Glutamatergic neuron (in vitro differentiated cells): ENCODE data around the gene C2orf92. TPM values are rescaled to one million over a fixed set of nuclear protein-coding genes. Genes with fewer than 3 reads are reported as not detected.

Experiments used
- DNase-seq: peaks from one replicate; pipeline ENCODE4 v3.0.0; 2022
- H3K27ac Mint-ChIP-seq: one replicate; pipeline ENCODE4 v1.8.0; 2020; ENCODE audit warnings: mild to moderate bottlenecking, mixed read lengths, inconsistent platforms; ENCODE audit not compliant: unreplicated experiment
- H3K27me3 Mint-ChIP-seq: one replicate; pipeline ENCODE4 v1.8.0; 2020; ENCODE audit warnings: mild to moderate bottlenecking, moderate library complexity, mixed read lengths, inconsistent platforms; ENCODE audit not compliant: unreplicated experiment
- H3K36me3 Mint-ChIP-seq: one replicate; pipeline ENCODE4 v1.8.0; 2020; ENCODE audit warnings: mild to moderate bottlenecking, mixed read lengths, inconsistent platforms; ENCODE audit not compliant: unreplicated experiment
- H3K4me1 Mint-ChIP-seq: one replicate; pipeline ENCODE4 v1.8.0; 2020; ENCODE audit warnings: mild to moderate bottlenecking, low read depth, mixed read lengths, inconsistent platforms; ENCODE audit not compliant: unreplicated experiment
- H3K4me3 Mint-ChIP-seq: one replicate; pipeline ENCODE4 v1.8.0; 2020; ENCODE audit warnings: mild to moderate bottlenecking, mixed read lengths, inconsistent platforms; ENCODE audit not compliant: unreplicated experiment
- H3K9me3 Mint-ChIP-seq: one replicate; pipeline ENCODE4 v1.8.0; 2020; ENCODE audit warnings: mild to moderate bottlenecking, moderate library complexity, mixed read lengths, inconsistent platforms; ENCODE audit not compliant: unreplicated experiment
- total RNA-seq: library from RNA; stranded (reverse); fragmentation: NEBNext Ultra II Directional; extraction: Animal tissue kit (Norgen Biotek cat#: 25700); gene quantifications from one replicate; pipeline ENCODE4 v1.2.1, GENCODE V29; 2021; ENCODE audit not compliant: unreplicated experiment
- TF ChIP-seq, protein P1 (sequence below): fragments of 200-600 bp; sonication (generic); IDR thresholded peaks from one replicate; pipeline ENCODE4 v1.5.0; 2021; ENCODE audit not compliant: partially characterized antibody, unreplicated experiment

C2orf92 gene
- total RNA-seq, 1 donor from 2014 or later, result 19.6 TPM

DNA sequence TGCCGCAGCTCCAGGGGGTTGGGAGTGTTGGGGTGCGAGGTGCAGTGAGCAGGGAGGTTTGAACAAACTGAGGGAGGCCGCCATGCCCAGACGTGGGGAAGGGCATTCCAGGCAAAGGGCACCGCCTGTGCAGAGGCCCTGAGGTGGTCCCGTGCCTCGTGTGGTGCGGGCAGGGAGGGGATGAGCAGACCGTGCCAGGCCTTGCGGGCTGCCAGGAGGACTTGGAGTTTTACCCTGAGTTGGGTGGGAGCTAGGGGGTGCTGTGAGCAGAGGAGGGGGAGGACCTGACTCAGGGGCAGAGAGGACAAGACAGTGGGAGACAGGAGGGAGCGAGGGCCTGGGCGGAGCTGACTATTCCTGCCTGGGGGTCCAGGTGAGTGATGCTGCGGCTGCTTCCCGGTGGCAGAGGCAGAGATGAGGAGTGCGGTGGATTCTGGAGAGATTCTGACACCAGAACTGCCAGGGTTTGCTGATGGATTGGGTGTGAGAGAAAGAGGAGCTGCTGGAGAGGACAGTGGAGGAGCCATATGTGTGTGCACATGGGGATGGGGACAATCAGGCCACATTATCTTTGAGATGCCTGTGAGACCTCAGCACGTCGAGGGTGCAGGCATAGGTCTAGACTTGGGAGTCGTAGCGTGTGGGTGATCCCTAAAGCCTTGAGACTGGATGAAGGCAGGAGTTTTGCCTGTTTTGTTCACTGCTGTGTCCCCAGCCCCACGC lies 67.3 kb downstream of the C2orf92 start:
- H3K4me3 Mint-ChIP-seq, result no peak overlapping the region
- TF ChIP-seq, protein P1, sequence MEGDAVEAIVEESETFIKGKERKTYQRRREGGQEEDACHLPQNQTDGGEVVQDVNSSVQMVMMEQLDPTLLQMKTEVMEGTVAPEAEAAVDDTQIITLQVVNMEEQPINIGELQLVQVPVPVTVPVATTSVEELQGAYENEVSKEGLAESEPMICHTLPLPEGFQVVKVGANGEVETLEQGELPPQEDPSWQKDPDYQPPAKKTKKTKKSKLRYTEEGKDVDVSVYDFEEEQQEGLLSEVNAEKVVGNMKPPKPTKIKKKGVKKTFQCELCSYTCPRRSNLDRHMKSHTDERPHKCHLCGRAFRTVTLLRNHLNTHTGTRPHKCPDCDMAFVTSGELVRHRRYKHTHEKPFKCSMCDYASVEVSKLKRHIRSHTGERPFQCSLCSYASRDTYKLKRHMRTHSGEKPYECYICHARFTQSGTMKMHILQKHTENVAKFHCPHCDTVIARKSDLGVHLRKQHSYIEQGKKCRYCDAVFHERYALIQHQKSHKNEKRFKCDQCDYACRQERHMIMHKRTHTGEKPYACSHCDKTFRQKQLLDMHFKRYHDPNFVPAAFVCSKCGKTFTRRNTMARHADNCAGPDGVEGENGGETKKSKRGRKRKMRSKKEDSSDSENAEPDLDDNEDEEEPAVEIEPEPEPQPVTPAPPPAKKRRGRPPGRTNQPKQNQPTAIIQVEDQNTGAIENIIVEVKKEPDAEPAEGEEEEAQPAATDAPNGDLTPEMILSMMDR, result no peak
- no peak for DNase-seq
- no peaks in the 10 kb centered on the region for H3K36me3 Mint-ChIP-seq
- H3K4me1 Mint-ChIP-seq, result no peaks in the 10 kb centered on the region
- H3K9me3 Mint-ChIP-seq, result peaks cover 11% of the 10 kb centered on the region
- H3K27me3 Mint-ChIP-seq, result peaks cover 5% of the 10 kb centered on the region
- H3K27ac Mint-ChIP-seq, result peak overlapping the region; percentile 49

DNA sequence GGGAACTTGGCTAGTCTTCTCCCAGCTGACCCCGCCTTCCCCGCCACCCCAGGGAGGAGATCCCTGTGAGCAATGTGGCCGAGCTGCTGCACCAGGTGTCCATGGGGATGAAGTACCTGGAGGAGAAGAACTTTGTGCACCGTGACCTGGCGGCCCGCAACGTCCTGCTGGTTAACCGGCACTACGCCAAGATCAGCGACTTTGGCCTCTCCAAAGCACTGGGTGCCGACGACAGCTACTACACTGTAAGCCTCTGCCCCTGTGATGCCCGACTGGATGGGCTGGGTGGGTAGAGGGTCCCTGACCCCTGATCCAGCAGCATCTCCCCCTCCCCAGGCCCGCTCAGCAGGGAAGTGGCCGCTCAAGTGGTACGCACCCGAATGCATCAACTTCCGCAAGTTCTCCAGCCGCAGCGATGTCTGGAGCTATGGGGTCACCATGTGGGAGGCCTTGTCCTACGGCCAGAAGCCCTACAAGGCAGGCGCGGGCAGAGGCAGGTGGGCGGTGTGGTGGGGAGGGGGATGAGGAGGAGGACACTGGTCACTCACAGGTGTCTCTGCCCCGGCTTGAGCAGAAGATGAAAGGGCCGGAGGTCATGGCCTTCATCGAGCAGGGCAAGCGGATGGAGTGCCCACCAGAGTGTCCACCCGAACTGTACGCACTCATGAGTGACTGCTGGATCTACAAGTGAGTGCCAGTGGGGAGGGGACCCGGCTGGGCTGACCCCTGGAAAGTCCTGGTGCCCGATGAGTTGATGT lies 68.1 kb downstream of the C2orf92 start:
- no peak for DNase-seq
- TF ChIP-seq, protein P1, result no peak
- Mint-ChIP-seq H3K9me3 (peaks cover 12% of the 10 kb centered on the region), H3K27ac (no peak overlapping the region), H3K36me3 (no peaks in the 10 kb centered on the region), H3K4me3 (no peak overlapping the region), H3K27me3 (peaks cover 5% of the 10 kb centered on the region), H3K4me1 (no peaks in the 10 kb centered on the region)

DNA sequence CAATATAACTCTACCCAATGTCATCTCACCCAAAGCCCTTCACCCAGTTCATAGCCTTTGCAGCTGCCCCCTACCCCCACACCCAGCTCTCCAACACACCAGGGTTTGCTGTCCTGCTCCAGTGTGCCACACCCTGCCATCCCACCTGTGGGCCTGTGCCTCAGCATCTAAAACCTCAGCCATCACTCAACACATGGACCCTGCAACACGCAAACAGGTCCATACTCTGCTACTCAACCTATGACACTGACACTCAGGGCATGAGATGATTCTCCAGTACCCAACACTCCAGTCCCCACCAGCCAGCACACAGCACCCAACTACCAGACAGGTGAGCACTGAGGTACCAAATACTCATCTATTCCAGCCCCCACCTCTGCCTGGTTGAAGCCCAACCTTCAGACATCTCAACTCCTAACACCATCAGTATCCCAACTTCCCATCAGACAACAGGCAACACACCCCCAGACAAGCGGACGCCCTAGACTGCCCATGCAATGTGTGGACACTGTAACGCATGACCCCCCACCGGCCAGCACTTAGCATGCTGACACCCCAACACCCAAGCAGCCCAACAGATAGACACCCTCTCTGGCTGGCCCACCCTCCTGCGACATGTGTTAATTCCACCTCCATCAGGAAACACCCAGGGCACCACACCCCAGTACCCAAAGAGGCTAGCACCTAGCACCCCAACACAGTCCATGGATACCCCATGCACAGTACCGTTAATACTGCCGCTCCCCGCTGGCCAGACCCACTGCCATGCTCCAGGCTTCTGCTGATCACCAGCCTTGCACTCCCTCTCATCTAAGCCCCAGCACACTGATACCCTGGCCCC lies 68.9 kb downstream of the C2orf92 start:
- DNase-seq, result no peak
- TF ChIP-seq, protein P1, result no peak
- no peak overlapping the region for H3K4me3 Mint-ChIP-seq
- H3K27ac Mint-ChIP-seq, result peak overlapping the region; percentile 40
- H3K4me1 Mint-ChIP-seq, result no peaks in the 10 kb centered on the region
- H3K36me3 Mint-ChIP-seq, result no peaks in the 10 kb centered on the region
- peaks cover 12% of the 10 kb centered on the region for H3K9me3 Mint-ChIP-seq
- H3K27me3 Mint-ChIP-seq, result peaks cover 5% of the 10 kb centered on the region

DNA sequence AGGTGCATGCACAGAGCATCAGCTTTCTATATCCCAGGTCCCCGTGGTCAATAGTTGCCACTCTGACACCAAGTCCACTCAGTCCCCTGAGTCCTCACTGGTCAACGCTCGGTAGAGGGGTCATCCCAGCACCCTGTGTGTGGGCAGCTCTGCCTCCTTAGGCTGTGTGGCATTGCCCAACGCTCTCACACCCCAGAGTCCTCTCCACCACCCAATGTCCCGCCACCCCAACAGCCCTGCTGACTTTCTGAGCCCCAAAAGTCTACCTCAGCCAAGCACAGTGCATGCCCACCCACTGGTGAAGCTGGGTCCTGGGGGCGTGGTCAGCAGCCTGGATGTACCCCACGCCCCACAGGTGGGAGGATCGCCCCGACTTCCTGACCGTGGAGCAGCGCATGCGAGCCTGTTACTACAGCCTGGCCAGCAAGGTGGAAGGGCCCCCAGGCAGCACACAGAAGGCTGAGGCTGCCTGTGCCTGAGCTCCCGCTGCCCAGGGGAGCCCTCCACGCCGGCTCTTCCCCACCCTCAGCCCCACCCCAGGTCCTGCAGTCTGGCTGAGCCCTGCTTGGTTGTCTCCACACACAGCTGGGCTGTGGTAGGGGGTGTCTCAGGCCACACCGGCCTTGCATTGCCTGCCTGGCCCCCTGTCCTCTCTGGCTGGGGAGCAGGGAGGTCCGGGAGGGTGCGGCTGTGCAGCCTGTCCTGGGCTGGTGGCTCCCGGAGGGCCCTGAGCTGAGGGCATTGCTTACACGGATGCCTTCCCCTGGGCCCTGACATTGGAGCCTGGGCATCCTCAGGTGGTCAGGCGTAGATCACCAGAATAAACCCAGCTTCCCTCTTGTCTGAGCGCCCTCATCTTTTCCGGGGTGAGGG lies 69.7 kb downstream of the C2orf92 start:
- TF ChIP-seq, protein P1, result no peak
- Mint-ChIP-seq H3K4me1 (no peaks in the 10 kb centered on the region), H3K27ac (no peak overlapping the region)

More for the DNA sequence above, 69.7 kb downstream of the C2orf92 start:
- Mint-ChIP-seq H3K36me3 (peaks cover 7% of the 10 kb centered on the region), H3K27me3 (peaks cover 5% of the 10 kb centered on the region), H3K9me3 (peaks cover 12% of the 10 kb centered on the region), H3K4me3 (no peak overlapping the region)
- no peak for DNase-seq
